H1 (cell line): ENCODE measurements around the gene UBR2. TPM values are rescaled to one million over a fixed set of nuclear protein-coding genes. Genes with fewer than 3 reads are reported as not detected.

ENCODE experiments used
- ATF3 ChIP-seq: IDR thresholded peaks from 2 replicates; pipeline ENCODE4 v1.6.1; 2011; ENCODE audit warnings: low read depth, mild to moderate bottlenecking, low read length; ENCODE audit not compliant: insufficient read depth
- CBX5 ChIP-seq: fragments of 300-800, 300-1000 bp; sonication (generic); IDR thresholded peaks from 2 replicates; pipeline ENCODE4 v1.7.1; 2016; ENCODE audit warnings: antibody characterized with exemption, low read length, low read depth
- polyA plus RNA-seq, 7 experiments: library from polyadenylated mRNA; depleted of rRNA in 3 of 7; stranded (reverse) in 5 of 7; unstranded in 2 of 7; fragments of >200 nt in 5 of 7; fragments of 200-250 nt in 2 of 7; gene quantifications; 1 replicate in 5 of 7; 2 replicates in 1 of 7; 4 replicates in 1 of 7; pipeline versions ENCODE4 v1.2.1 to v1.2.3, GENCODE V29; 2011 to 2013; ENCODE audit warnings: missing spikeins in 2 of 7, mixed read lengths in 2 of 7
- total RNA-seq: library from RNA; stranded (reverse); fragmentation: NEBNext Ultra II Directional; extraction: Animal tissue kit (Norgen Biotek cat#: 25700); gene quantifications from 2 replicates; pipeline ENCODE4 v1.2.1, GENCODE V29; 2021

UBR2 gene
- total and polyA plus RNA-seq, 2 of the 8 experiments (the other 6 are each of a cell fraction or from before 2014, with no cell fraction given): 6.5 to 19.5 TPM

GRCh38 chr6:42532038-42532669 is 31.7 kb upstream of the UBR2 start (continued):
- TF ChIP-seq ATF3: no peak
- no peak for TF ChIP-seq CBX5
